NCI-H146 treated with DMSO at 0.1 percent for 48 hours (cell line): ENCODE results near the gene CLEC10A.
"Not testable (repeated sequence)": the region's sequence is repeated elsewhere in the genome, so short reads cannot be mapped to it uniquely, and the experiment has no call there.

Source experiments
- DNase-seq: peaks from one replicate; lab custom pipeline; 2025; ENCODE audit not compliant: unreplicated experiment; lab: John Stamatoyannopoulos, UW

The CLEC10A gene

DNA sequence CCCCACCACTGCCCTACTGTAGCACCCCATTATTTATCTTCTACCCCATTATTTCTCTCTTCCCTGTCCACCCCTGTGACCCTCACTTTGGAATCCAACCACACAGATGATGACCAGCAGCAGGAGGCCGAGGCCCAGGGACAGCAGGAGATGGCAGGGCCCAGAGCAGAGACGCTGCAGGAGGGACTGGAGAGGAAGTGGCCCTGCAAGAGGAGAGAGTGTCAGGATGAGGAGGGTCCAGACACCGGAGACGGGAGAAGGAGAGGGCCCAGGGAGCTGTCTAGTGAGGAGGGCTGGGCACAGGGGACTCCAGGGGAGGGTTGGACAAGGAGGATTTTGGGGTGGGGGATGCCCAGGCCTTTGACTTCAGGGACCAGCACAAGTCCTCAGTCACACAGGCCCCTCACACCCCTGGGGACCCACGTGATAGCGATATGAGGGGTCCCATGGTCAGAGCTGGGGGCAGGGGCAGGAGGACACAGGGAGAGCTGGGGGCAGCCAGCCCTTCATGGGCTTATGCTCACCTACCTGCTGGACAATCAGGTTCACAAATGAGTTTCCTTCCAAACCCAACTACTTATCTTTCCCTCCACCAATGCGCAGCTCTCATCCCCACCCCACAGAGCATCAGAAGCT, 2.0 kb downstream of the CLEC10A start:
- DNase-seq: no peak

DNA sequence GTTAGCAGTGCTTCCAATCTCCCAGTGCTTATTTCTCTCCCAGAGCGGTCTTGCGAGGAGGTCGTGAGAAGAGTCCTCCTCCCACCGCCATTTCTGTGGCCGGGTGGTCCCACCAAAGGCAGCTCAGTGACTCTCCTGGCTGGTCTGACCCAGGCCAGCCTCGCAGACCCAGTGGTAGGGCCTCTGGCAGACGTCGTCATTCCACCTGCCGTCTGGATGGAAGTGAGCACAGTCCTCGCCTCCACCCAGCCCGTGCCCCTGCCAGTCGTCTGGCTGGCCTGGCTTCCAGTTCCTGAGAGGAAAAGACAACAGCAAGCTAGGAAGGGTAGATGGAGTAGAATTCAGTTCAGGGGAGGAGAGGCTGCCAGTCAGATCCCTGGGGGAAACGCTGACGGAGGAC, 5.1 kb downstream of the CLEC10A start:
- no peak for DNase-seq

DNA sequence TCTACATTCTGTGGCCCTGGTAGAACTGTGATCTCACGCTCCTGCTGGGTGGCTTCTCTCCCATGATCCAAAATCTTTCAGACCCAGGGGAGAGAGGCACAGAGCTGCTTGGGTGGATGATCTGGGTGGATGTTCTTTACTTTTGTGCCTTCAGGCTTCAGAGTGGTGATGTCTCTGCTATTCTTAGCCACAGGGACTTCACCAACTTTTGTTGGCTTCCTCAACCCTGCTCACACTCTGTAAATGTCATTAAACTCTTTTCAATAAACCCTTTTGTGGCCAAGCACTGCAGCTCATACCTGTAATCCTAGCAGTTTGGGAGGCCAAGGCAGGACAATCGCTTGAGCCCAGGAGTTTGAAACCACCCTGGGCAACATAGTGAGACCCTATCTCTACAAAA, 7.6 kb downstream of the CLEC10A start:
- DNase-seq: no peak

DNA sequence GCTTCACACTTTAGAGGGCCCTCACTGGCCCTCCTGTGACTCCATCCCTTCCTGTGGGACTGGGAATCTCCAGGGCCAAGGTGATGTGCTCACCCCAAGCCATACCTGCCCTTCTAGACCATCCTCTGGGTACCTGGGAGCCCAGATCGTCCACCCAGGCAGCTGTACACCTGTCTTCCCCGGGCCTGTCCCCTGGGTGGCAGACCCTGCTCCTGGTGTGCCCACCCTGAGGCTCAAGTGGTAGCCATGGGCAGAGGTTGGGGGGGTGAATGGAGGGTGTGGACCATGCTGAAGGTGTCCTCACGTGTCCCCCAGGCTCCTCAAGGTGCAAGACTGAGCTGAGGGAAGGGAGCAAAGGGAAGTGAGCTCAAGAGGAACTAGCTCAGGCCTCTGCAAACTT, 9.3 kb downstream of the CLEC10A start:
- no peak for DNase-seq

DNA sequence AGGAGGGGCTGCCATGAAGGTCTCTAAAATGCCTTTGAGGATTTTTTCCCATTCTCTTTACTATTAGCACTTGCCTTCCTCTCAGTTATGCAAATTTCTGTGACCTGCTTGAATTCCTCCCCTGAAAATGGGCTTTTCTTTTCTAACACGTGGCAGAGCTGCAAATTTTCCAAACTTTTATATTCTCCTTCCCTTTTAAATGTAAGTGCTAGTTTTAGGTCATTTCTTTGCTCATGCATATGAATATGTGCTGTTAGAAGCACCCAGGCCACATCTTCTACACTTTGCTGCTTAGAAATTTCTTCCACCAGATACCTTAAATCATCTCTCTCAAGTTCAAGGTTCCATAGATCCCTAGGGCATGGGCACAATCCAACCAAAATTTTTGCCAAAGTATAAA, 11.8 kb downstream of the CLEC10A start:
- DNase-seq: no peak

DNA sequence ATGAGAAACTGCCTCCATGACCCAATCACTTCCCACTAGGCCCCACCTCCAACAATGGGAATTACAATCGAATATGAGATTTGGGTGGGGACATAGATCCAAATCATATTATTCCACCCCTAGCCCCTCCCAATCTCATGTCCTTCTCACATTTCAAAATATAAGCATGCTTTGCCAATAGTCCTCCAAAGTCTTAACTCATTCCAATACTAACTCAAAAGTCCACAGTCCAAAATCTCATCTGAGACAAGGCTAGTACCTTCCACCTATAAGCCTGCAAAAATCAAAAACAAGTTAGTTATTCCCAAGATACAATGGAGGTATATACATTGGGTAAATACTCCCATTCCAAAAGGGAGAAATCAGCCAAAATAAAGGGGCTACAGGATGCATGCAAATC, 12.9 kb downstream of the CLEC10A start:
- DNase-seq: no peak

DNA sequence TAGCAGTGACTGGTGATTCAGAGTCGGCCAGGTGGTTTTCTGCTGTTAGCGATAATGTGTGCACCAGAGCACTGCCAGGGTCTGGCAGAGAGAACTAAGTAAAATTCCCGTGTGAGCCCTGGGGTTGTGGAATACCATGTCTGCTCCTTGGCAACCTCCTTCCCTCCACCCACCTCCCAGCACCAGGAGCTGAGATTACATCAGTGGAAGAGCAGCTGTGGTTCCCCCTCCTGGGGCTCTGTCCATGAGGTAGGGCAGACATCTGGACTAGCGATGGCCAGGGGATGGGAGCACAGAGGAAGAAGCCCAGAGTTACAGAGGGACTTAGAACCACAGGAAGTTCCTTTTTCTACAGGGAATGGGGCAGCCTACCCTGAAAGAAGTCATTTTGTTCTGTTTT, 15.8 kb downstream of the CLEC10A start:
- no peak for DNase-seq

DNA sequence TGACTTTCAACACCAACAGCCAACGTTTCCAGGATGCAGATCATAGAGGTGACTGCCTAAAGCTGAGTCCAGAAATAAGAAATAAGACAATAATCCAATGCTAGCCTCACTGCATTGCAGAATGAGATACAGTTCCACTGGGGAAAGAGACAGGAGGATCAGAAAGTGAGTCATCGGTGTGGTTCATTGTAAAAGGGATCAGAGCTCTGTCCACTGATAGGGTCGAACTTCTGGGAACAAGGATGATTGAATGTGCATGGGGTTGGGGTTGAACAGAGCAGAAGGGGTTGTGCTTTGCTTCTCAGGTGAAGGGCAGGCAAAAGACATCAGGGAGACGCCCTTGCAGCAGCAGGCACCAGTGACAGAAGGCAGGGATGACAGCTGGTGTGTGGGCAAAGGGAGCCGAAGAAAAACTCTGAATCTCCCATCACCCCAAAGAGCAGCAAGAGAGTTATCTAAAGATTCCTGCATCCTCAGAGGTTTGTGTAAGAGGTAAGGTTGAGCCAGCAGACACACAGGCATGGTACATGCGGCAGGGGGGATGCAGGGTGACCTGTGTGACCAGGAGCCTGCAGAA, 16.4 kb downstream of the CLEC10A start:
- no peak for DNase-seq

DNA sequence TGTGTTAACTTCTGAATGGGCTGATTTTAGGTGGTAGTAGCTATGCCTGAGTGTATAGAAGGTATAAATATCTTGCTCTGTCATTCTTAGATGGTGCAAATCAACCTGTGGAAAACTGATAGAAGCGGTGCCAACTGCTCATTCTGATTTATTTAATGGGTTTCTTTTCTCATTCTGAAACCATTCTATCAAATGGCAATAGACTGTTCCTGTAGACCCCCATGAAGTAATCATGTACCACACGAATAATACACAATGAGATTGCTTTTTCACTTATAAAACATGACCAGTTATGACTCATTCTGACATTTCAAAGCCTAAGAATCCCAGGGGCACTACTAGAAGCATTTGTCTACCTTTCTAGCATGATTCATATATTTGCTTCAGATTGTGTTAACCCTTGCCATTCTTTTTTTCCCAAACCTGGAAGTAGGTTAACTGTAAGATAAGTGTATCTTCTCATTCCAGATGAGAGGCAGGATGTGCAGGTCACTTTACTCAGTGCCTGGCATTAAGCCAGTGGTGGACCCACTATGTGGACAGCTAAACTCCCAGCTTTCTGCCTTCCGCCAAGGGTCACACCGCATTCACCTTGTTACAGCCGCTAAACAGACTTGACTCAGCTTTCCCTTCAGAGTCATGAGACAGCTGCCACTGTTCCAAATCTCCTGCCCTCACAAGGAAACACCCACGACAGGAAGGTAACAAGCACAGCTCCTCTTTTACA, 19.7 kb downstream of the CLEC10A start:
- no peak for DNase-seq

DNA sequence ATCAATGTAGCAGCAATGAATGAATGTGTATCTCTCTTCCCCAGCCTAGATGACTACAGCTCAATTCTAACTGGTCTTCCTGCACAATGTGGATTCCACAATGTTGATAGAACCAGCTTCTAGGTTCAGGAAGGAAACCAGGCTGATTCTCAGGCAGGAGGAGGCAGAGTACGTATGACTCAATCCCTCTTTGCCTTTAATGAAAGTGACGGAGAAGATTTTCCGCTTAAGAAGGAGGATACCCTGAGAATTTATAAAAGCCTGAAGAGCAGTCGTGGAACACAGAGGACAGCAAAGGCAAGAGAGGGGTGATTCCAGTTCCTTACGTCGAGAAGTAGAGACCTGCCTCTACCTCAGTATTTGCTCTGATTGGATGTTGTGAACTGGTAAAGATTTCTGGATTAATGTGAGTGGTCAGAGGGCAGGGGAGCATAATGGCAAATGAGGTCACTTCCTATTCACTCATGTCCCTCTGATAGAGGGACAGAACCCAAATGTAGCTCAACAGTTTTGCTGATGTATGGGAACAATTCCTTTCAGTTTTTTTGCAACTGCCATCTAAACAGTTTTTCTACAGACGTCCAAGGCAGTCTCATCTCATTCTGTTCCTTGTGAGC, 21.1 kb downstream of the CLEC10A start:
- DNase-seq: no peak

DNA sequence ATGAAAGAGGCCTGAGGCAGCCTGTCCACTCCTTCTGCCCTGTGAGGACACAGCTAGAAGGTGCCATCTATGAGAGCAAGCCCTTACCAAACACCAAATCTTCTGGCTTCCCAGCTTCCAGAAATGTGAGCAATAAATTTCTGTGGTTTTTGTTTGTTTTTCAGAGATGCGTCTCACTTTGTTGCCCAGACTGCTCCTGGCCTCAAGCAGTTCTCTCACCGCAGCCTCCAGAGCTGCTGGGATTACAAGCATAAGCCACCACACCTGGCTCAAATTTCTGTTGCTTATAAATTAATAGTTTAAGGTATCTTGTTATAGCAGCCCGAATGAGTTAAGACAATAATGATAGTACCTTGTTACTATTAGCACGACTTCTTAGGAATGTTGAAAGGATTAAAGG, 23.7 kb downstream of the CLEC10A start:
- no peak for DNase-seq

DNA sequence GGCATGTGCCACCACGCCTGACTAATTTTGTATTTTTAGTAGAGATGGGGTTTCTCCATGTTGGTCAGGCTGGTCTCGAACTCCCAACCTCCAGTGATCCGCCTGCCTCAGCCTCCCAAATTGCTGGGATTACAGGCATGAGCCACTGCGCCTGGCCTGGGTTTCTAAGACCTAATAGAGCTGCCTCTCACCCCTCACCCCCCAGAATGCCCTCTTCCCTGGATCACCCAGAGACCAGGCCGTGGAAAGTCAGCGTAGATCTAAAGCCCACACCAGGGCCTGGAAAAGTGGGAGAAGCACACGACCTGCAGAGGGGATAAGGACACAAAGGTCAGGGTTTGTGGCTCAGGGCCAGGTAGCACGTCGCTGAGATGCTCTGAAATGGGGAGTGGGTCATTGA, 29.5 kb downstream of the CLEC10A start:
- not testable (repeated sequence) for DNase-seq

DNA sequence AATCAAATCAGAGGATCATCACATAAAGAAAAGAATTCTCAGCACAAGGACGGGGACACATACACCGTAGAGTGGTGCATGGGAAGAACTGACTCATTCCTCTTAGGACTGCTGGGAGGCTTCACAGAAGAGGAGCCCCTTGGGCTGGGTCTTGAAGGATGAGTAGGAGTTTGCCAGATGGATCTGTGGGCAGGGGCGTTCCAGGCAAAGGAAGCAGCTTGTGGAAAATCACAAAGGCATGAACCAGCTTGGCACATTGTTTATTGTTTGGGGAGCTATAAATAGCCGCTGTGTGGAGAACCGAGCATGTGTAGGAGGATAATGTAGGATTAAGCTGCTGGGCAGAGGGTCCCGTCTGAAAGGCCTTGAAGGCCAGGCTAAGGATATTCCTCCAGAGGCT, 31.1 kb downstream of the CLEC10A start:
- DNase-seq: no peak

DNA sequence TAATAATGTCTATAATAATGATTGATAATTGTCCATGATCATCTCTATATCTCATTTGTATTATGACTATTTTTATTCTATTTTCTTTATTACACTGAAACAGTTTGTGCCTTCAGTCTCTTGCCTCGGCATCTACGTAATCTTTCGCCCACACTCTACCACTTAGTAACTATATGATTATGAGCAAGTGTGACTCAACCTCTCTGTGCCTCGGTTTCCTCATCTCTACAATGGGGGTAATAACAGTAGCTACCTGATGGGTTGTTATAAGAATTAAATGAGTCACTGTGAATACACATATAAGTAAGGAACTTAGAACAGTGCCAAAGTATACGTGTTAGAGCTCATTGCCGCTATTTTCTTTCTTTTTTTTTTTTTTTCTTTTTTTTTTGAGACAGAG, 32.5 kb downstream of the CLEC10A start:
- no peak for DNase-seq

DNA sequence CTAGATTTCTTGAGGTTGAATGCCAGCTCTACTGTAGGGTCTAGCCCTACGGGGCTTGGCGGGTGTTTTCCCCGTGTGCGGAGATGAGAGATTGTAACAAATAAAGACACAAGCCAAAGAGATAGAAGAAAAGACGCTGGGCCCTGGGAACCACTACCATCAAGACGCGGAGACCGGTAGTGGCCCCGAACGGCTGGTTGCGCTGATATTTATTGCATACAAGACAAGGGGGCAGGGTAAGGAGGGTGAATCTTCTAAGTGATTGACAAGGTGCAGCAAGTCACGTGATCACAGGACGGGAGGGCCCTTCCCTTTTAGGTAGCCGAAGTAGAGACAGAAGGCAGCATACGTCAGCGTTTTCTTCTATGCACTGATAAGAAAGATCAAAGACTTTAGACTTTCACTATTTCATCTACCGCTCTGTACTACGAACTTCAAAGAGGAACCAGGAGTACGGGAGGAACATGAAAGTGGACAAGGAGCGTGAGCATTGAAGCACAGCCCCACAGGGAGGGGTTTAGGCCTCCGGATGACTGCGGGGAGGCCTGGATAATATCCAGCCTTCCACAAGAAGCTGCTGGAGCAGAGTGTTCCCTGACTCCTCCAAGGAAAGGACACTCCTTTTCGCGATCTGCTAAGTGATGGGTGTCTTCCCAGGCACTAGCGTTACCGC, 33.2 kb downstream of the CLEC10A start:
- not testable (repeated sequence) for DNase-seq

DNA sequence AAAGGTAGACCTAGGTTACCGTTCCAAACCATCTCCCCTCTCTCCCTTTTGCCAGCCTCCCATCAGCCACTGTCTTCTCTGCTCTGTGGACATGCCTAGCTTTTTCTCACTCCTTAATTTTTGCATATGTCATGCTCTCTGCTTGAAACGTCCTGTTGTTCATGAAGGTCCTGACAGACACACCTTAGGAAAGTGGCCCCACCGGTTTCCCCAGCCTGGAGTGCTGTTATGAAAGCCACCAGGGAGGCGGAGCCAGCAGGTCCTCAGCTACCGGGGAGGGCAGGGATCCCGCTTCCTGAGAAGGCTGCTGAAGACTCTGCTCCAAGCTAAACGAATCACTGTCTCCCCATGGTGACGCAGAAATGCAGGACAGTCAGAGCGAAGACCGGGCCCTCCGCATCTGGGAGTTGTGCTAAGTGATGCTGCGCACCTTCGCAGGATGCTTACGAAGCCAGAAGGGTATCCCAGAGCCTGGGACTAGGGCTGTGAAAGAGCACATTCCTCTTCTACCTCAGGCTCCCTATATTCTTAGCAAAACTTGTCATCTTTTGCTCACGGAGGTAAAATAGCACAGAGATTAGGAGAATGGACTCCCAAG, 33.8 kb downstream of the CLEC10A start:
- peak; percentile 49 for DNase-seq

DNA sequence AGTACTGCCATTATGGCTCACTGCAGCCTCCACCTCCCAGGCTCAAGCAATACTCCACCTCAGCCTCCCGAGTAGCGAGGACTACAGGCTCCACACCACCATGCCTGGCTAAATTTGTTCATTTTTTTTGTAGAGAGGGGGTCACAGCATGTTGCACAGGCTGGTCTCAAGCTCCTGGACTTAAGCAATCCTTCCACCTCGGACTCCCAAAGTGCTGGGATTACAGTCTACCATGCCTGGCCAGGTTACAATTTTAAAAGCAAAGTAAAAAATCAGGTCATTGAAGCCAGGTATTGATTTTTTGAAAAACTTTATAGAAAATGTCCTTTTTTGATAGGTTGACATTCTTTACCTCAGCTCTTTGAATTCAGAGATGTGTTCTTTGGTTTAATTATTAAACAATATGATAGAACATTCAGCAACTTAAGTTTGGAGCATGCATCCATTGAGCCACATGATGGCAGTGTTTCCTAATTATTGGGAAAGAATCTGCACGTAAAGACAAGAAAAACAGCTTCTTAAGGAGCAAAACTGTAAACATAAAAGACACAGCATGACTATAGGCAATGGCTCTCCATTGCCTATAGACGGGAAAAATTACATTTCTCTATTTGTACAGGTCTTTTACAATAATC, 34.4 kb downstream of the CLEC10A start:
- DNase-seq: peak; percentile 49

DNA sequence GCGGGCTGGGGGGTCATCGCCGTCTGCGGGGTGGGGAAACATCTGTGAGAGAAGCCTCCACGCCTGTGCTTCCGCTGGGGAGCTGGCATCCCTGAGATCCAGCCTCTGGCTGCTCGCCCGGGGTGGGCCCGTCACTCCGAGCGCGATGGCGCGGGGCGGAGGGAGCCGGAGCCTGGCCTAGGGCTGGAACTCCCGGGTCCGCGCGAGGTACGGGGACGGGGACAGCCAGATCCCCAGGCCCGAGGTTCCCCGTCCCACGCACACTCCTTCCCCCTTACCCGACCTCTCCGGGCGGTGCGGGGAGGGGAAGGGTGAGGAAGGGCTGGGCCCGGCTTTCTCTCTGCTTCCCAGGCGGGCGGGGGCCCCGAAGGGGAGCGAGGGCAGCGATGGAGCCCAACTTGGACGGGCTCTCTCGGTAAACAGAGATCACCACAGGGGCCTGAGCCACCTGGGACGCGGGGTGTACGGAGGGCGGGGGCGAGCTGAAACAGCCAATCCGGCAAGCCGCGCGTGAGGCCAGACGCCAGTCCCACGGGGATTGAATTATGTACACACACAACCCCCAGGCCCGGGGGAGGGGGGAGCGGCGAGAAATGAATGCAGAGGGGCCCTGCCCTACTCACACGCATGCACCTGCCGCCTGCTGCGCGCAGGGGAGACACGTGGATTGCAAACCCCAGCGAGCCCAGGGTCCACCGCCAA, 36.4 kb downstream of the CLEC10A start, which contains the start of gene SLC16A11:
SLC16A11 (minus strand) TSS at position 596 of the 702 bp plus-strand sequence; CDS start at position 17, 579 bp downstream.
- DNase-seq: peak; percentile 43

DNA sequence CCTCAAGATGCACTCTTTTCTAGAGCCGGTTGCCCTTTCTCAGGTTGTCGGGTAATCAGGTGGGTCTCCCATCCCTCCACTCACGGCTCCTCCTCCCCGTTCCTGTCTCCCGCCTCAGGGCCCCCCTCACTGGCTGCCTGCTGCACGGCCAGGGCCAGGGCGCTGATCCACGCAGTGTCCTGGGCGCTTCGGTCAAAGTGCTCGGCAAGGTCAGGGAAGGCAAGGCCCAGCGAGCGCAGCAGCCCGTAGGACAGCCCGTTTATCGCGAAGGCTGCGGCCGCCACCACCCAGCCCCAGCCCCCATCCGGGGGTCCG, 36.9 kb downstream of the CLEC10A start:
- no peak for DNase-seq

DNA sequence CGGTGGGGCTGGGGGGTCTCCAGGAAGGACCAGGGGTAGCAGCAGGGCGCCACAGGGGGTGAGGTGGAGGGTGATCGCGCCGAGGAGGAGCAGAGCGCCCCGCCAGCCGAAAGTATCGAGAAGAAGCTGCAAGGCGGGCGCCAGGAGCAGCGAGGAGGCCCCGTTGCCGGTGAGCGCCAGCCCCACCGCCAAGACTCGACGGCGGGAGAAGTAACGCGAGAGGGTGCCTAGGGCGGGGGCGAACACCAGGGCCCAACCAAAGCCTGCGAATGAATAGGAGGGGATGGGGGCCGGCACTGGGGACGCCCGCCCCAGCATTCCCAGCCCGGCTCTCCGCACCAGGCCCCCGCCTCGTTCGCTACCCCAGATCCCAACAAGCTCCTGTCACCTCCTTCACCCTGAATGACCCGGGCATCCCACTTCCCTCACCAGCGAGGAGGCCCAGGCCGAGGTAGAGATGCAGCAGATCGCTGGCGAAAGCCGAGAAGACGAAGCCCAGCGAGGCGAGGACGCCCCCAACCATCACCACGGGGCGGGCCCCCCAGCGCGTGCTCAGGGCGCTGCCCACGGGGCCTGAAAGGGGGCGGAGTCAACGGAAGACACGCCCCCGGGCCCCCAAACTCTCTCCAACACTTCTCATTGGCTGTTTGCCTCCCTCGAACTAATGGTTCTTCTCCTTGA, 37.4 kb downstream of the CLEC10A start:
- no peak for DNase-seq
